NCI-H187 treated with DMSO at 0.1 percent for 48 hours (cell line): Measurements from ENCODE around the gene USP47.

Experiments
- DNase-seq: peaks from one replicate; lab custom pipeline; 2025; lab: John Stamatoyannopoulos, UW

Gene USP47

GRCh38 chr11:11981840-11982239 lies 140.1 kb downstream of the USP47 start:
- DNase-seq = no peak

GRCh38 chr11:11982461-11982860 lies 140.7 kb downstream of the USP47 start:
- no peak for DNase-seq

- no peak for DNase-seq
These were observed 141.2 kb downstream of the USP47 start for GRCh38 chr11:11982975-11983374.

- no peak for DNase-seq
These were observed 141.7 kb downstream of the USP47 start for GRCh38 chr11:11983427-11983826.

DNA sequence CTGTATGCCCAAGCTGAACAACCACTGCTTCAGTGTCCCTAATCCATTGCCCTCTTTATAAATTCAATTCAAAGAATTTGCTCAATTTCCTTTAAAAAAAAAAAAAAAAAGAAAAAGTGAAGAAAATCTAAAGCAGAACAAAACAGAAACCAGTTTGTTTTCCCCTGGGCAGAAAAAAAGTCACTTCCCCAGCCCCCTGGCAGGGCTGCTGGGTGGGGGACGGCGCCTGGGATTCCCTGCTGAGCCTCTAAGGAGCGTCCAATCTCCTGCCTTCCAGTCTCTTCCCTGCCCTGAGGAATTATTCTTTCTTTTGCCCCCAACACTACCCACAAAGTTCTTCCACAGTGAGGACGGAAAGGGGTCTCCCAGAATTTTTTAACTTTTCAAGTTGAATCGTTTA lies 142.8 kb downstream of the USP47 start:
- DNase-seq = no peak

GRCh38 chr11:11985016-11985715 lies 143.4 kb downstream of the USP47 start:
- no peak for DNase-seq

GRCh38 chr11:11985954-11986949 lies 144.5 kb downstream of the USP47 start:
- no peak for DNase-seq

DNA sequence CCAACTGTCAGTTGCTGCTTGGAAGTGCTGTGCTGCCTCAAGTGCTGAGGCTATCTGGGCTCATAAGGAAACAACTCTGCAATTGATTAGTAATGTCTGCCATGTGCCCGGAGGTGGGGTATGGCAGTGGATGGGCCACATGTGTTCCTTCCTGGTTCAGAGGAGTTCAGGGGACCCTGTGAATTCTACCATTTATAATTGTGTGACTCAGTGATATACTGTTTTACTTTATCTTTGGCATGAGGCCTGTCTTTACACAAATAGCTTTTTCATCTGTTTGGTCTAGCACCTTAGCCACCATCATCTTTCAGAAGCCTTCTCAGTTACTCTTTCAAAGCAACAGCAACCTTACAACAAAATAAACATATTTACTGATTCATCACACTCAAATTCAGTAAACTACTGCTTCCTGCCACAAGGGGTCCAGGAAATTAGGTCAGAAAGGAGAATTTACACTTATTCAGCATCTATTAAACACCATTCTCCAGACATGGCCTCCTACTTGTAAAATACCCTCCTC lies 145.8 kb downstream of the USP47 start:
- no peak for DNase-seq

- no peak for DNase-seq
These were observed 146.4 kb downstream of the USP47 start for GRCh38 chr11:11988099-11988651.

DNA sequence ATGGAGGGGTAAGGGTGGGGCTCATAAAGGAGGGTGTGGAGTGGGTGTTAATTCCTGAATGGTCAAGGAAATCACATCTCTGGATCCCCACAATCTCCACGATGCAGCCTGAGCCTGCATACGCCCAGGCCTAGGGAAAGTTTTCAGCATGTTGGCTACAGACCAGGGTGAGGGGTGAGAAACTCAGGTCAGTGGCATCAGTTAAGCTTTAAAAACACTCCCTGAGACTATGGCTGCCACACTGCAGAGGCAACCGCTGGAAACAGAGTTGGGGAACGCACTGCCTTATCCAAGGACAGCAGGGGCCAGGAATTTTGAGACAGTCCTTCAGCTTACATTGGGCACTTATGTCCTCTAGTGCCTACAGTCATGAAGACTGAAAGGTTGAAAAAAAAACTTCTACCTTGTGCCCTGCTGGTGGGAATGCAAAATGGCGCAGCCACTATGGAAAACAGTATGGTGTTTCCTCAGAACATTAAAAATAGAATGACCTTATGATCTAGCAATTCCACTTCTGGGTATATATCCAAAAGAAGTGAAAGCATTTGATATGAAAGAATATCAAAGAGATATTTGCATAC lies 147.0 kb downstream of the USP47 start:
- no peak for DNase-seq

DNA sequence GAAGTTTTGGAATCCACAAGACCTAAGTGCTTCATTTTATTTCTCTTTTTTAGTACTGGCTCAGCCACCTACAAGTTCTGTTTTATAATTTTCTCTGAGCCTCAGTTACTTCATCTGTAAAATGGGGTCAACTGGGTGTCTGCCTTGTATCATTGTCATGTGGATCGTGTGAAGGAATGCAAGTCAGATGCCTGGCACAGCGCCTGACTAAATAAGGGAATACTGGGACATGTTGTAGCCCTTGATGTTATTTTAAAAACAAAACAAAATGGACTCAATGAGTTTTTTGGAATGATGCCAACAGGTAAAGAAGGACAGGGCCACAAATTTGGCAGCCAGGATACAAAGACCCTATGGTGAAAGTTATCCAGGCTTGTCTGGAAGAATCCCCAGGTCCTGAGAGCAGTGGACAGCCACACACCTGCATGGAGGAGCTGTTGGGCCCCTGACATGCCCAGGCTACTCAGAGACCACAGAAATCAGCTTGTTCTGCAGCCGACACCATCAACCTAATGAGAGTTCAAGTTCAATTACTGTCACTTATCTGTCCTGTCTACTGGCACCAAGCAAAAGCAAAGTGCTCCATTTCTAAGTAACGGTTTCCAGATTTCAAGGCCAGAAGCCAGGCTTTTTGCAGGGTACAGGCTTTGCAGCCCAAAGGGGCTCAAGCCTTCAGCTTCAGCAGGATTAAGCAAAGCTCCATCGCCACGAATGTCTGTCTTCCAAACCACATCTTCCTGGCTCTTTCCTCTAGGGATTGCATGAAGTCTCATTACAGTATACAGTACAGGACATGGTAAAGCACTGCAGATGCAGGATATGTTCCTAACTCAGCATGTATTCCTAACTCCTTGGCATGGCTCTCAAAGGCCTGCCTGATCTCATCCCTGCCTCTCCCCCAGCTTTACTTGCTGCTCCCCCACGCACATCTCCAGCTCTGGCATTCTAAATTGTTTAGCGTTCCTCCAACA lies 148.3 kb downstream of the USP47 start:
- DNase-seq = no peak

DNA sequence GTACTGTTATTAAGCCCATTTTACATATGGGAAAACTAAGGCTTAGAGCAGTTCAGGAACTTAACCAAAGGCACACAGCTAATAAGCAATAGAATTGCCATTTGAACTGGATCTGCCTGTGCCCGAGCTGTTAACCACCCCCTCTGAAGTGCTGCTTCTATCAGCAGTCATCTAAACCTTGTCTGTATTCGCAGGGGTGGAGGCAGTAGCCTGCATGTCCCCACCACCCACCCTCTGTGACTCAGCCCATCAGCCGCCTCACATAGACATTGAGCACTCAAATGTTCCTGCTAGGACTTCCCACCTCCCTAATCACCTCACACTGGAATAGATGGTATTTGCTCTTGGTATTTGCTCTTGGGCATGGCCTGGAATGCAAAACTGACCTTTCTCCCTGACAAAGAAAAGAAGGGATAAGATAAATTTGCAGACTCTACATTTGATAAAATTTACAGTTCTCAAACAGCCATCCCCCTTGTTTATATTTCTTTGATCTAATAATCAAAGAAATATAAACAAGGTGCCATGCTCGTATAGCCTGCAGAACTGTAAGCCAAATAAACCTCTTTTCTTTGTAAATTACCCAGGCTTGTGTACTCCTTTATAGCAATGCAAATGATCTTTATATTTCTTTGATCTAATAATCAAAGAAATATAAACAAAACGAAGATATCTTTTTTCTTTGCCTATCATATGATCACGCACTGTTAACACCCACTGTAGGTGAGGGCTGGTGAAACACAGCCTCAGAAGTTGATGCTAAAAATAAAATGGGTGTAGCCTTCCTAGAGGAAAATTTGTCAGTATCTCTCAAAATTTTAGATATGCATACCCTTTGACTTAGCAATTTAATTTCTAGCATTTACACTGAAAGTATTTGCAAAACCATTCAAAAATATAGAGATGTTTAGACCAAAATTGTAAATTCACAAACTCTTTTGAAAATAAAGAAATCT lies 150.8 kb downstream of the USP47 start:
- no peak for DNase-seq

DNA sequence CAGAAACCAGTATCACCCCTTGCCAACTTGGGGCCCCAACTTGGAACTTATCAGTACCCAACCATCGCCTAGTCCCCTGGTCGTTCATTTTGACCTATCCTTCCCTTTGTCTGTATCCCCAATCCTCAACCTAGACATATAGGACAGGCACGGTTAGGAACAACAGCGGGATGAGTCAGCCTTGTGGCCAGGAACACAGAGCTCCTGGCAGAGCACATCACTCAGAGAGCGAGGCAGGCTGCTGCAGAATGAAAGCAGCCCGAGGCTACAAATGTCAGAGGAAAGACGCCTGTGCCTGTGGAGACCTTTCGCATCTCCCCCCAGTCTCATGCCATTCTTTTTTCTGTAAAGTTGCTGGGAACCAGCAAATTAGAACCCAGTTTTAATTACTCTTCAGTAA lies 152.1 kb downstream of the USP47 start:
- DNase-seq = no peak

DNA sequence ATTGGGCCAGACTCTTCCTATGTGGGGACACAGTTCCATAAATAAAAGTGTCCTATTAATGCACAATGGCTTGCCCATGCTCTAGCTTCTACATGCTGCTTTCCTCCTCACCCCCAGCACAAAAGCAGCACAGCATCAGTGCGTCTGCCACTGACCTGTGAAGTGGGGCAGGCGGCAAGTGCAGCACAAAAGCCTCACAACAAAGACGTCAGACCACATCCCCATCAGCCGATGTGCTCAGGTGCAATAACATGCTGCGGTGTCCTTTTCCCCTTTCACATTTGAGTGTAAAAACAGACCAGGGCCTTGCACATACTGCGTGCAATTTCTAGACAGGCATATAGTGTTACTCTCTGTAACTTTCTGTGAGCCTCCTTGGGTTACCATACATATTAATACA lies 153.8 kb downstream of the USP47 start:
- DNase-seq = peak; percentile 19

- DNase-seq = no peak
These were observed 154.7 kb downstream of the USP47 start for GRCh38 chr11:11996321-11997048.

GRCh38 chr11:11997049-11997322 lies 155.2 kb downstream of the USP47 start:
- DNase-seq = no peak

- DNase-seq = no peak
These were observed 156.5 kb downstream of the USP47 start for GRCh38 chr11:11998091-11998781.

GRCh38 chr11:12001186-12001585 lies 159.4 kb downstream of the USP47 start:
- DNase-seq = peak; percentile 74

- no peak for DNase-seq
These were observed 161.6 kb downstream of the USP47 start for GRCh38 chr11:12003336-12003735.
